Pancreas (tissue), 10 donors: ENCODE results near the gene EP400. TPM values are rescaled to one million over a fixed set of nuclear protein-coding genes. Genes with fewer than 3 reads are reported as not detected.
"Not testable (repeated sequence)": the region's sequence is repeated elsewhere in the genome, so short reads cannot be mapped to it uniquely, and the experiment has no call there.

Experiments
- ATAC-seq, 4 donors: fragments of 200-7000 bp; cut with Tn5 transposase; one replicate each; pipeline versions ENCODE4 v1.8.0 to v1.9.1; 2020; ENCODE audit warnings: mild to moderate bottlenecking in 4 of 4, moderate library complexity in 4 of 4
- DNase-seq, 6 donors: peaks; one replicate each; pipeline ENCODE4 v3.0.0-alpha.2; 2020
- FAIRE-seq: peaks from 2 replicates; lab custom pipeline; 2012; peaks lifted over from hg19 to GRCh38; lab: Jason Lieb, UNC
- H3K27ac ChIP-seq, 4 donors: fragments of 200-600 bp; sonication (generic); 1 replicate in 3 of 4; 2 replicates in 1 of 4; pipeline versions ENCODE4 v1.5.0 to v1.8.0; 2020
- H3K27me3 ChIP-seq, 4 donors: fragments of 200-600 bp; one replicate each; pipeline ENCODE4 v1.8.0; 2021
- H3K36me3 ChIP-seq, 3 donors: fragments of 200-600 bp; sonication (generic) in 1 of 3; one replicate each; pipeline versions ENCODE4 v1.5.0 to v1.8.0; 2020 to 2021
- H3K4me1 ChIP-seq, 3 donors: fragments of 200-600 bp; one replicate each; pipeline ENCODE4 v1.8.0; 2021
- H3K4me3 ChIP-seq, 4 donors: fragments of 200-600 bp; sonication (generic) in 2 of 4; one replicate each; pipeline versions ENCODE4 v1.5.0 to v1.8.0; 2020 to 2021
- H3K9me3 ChIP-seq, 4 donors: fragments of 200-600 bp; one replicate each; pipeline ENCODE4 v1.8.0; 2021
- CTCF ChIP-seq, 4 donors: fragments of 200-600 bp; sonication (generic) in 3 of 4; IDR thresholded peaks; one replicate each; pipeline versions ENCODE4 v1.5.0 to v1.8.0; 2021; ENCODE audit warnings: antibody characterized with exemption in 4 of 4
- WGBS, 2 donors: extraction: QIAGEN DNeasy Blood & Tissue Kit; methylation state at CpG; one replicate each; pipeline ENCODE4 v1.1.7; 2013; 5-methylcytosine and 5-hydroxymethylcytosine counted together
- intact Hi-C, 3 donors: fragments of 100-400 bp; cut with DNase I; formaldehyde crosslinking; loops; one replicate each; pipeline versions ENCODE4 v1.11.1 to v1.14.2; 2022
- polyA plus RNA-seq, 2 donors: library from polyadenylated mRNA; stranded (reverse); fragments of 200-250 nt; gene quantifications; one replicate each; pipeline ENCODE4 v1.2.3, GENCODE V29; 2013
- total RNA-seq, 6 donors: library from RNA; stranded (reverse); fragmentation: NEBNext Ultra II Directional in 4 of 6; extraction: Animal tissue kit (Norgen Biotek cat#: 25700) in 4 of 6; gene quantifications; one replicate each; pipeline versions ENCODE4 v1.2.1 to v1.2.4, GENCODE V29; 2021 to 2023
- donor health status: healthy with polysubstance abuse.
- donor health status: DM: no; HTN: no; CAD: no; lungs with moderate emphysema.
- donor health status: DM: no; HTN: no; CAD: no.
- donor health status: control.
- donor health status: control.
- donor health status: Bipolar disorder and iron deficiency.
- donor health status: DM: yes; HTN: yes; CAD: no.
- donor health status: DM: no; HTN: no; CAD: no.
- donor health status: DM: no; HTN: no; CAD: no.
- donor health status: DM: yes; HTN: yes; CAD: no.

The EP400 gene
- total and polyA plus RNA-seq, 8 donors, result 15.9 to 24.3 (median 16.7) TPM

- Histone ChIP-seq H3K4me1 (peaks cover 21 to 36% (median 31%) of the 10 kb centered on the region in 3 donors), H3K36me3 (peaks cover 0 to 6% (median 0%) of the 10 kb centered on the region in 3 donors), H3K4me3 (no peak overlapping the region), H3K27me3 (no peaks in the 10 kb centered on the region), H3K27ac (no peak overlapping the region), H3K9me3 (no peaks in the 10 kb centered on the region)
- DNase-seq (peak in 1 of 6 donors; percentile 58), ATAC-seq (peak in 3 of 4 donors; percentile 43 to 46 (median 45)), FAIRE-seq (no peak)
- 58 to 62% methylated on average over 16 of the region's 16 CpGs for WGBS, 2 donors
- intact Hi-C loops, result no loop called here
- TF ChIP-seq CTCF (IDR thresholded peaks at IDR 0.05), result no peak
These were observed 10.2 kb downstream of the EP400 start for GRCh38 chr12:131959641-131960589.

GRCh38 chr12:131960590-131961325, 11.0 kb downstream of the EP400 start:
- peaks cover 21 to 42% (median 31%) of the 10 kb centered on the region in 3 donors for H3K4me1 ChIP-seq
- not testable (repeated sequence) for H3K27ac ChIP-seq, FAIRE-seq

GRCh38 chr12:131961328-131961727, 11.6 kb downstream of the EP400 start:
- WGBS, 2 donors, result 95% methylated on average over 11 of the region's 20 CpGs; no CpG with 5 or more reads in 1 of the 2 donors
- DNase-seq, ATAC-seq, H3K36me3 ChIP-seq, H3K27me3 ChIP-seq, FAIRE-seq, intact Hi-C loops, H3K9me3 ChIP-seq, H3K4me3 ChIP-seq, H3K27ac ChIP-seq: not testable (repeated sequence)
- H3K4me1 ChIP-seq, result peaks cover 21 to 42% (median 31%) of the 10 kb centered on the region in 3 donors

More at GRCh38 chr12:131960590-131961325, 11.0 kb downstream of the EP400 start:
- DNase-seq, result peak in 1 of 6 donors; percentile 22
- WGBS, 2 donors, result 90 to 94% methylated on average over 16 to 21 of the region's 30 CpGs
- ATAC-seq, intact Hi-C loops, H3K9me3 ChIP-seq, H3K4me3 ChIP-seq, H3K27me3 ChIP-seq, H3K36me3 ChIP-seq: not testable (repeated sequence)

GRCh38 chr12:131962069-131962468, 12.3 kb downstream of the EP400 start:
- H3K27ac ChIP-seq, result no peak overlapping the region

GRCh38 chr12:131963381-131963780, 13.6 kb downstream of the EP400 start:
- FAIRE-seq, result no peak
- Histone ChIP-seq H3K4me1 (peaks cover 8 to 29% (median 19%) of the 10 kb centered on the region in 3 donors), H3K9me3 (no peaks in the 10 kb centered on the region), H3K36me3 (peaks cover 0 to 6% (median 0%) of the 10 kb centered on the region in 3 donors), H3K4me3 (no peak overlapping the region), H3K27ac (no peak overlapping the region), H3K27me3 (no peaks in the 10 kb centered on the region)
- TF ChIP-seq CTCF (IDR thresholded peaks at IDR 0.05), result no peak
- no peak for DNase-seq
- ATAC-seq, result no peak
- intact Hi-C loops, result no loop called here
- WGBS, 2 donors, result 81 to 85% methylated on average over 4 of the region's 4 CpGs

More at GRCh38 chr12:131962069-131962468, 12.3 kb downstream of the EP400 start:
- Histone ChIP-seq H3K9me3 (no peaks in the 10 kb centered on the region), H3K36me3 (peaks cover 0 to 6% (median 0%) of the 10 kb centered on the region in 3 donors), H3K4me3 (no peak overlapping the region), H3K27me3 (no peaks in the 10 kb centered on the region), H3K4me1 (peaks cover 21 to 39% (median 31%) of the 10 kb centered on the region in 3 donors)
- FAIRE-seq, result no peak
- DNase-seq, result no peak
- no peak for TF ChIP-seq CTCF (IDR thresholded peaks at IDR 0.05)
- WGBS, 2 donors, result 81 to 84% methylated on average over 8 of the region's 8 CpGs
- no peak for ATAC-seq
- intact Hi-C loops, result no loop called here
